ENCODE measurements around the gene IL21R.

DNA sequence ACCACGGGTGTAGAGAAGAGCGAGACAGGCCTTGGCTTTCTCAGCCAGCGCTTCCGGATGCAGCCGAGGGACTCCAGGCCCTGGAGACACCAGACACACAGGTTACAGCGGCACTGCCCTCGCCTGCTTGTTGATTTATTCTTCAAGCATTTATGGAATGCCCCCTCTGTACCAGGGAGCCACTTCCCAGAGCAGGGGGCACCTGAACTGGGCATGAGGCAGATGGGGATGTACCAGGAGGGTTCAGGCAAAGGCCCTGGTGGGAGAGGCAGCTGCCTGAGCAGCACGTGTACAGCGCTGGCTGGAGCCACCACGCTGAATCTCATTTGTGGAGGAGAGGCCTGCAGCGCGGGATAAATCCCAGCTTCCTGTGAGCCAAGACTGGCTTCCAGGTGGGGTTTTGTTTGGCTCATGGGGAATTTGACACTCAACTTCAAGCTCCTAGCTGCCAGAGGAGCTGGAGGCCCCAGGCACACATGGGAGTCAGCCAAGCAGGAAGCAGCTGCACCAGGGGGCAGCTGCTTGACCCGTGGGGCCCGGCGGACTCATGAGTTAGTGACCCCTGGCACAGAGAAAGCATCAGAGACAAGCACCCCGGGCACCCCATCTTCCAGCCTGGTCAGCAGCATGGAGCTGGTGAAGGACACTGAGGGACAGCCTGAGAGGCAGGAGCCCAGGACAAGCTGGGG lies 59.7 kb downstream of the IL21R start:
- TF ChIP-seq, protein P1, sequence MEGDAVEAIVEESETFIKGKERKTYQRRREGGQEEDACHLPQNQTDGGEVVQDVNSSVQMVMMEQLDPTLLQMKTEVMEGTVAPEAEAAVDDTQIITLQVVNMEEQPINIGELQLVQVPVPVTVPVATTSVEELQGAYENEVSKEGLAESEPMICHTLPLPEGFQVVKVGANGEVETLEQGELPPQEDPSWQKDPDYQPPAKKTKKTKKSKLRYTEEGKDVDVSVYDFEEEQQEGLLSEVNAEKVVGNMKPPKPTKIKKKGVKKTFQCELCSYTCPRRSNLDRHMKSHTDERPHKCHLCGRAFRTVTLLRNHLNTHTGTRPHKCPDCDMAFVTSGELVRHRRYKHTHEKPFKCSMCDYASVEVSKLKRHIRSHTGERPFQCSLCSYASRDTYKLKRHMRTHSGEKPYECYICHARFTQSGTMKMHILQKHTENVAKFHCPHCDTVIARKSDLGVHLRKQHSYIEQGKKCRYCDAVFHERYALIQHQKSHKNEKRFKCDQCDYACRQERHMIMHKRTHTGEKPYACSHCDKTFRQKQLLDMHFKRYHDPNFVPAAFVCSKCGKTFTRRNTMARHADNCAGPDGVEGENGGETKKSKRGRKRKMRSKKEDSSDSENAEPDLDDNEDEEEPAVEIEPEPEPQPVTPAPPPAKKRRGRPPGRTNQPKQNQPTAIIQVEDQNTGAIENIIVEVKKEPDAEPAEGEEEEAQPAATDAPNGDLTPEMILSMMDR (IDR thresholded peaks at IDR 0.05) = no peak
- TF ChIP-seq POLR2AphosphoS5 (IDR thresholded peaks at IDR 0.05) (no peak), EP300 (IDR thresholded peaks at IDR 0.05) (no peak)

All from suprapubic skin (tissue), 4 donors.